ENCODE data around the gene KCNMA1.

Gene KCNMA1

GRCh38 chr10:77667426-77668324, 30.1 kb upstream of the KCNMA1 start:
- TF ChIP-seq, protein P1, sequence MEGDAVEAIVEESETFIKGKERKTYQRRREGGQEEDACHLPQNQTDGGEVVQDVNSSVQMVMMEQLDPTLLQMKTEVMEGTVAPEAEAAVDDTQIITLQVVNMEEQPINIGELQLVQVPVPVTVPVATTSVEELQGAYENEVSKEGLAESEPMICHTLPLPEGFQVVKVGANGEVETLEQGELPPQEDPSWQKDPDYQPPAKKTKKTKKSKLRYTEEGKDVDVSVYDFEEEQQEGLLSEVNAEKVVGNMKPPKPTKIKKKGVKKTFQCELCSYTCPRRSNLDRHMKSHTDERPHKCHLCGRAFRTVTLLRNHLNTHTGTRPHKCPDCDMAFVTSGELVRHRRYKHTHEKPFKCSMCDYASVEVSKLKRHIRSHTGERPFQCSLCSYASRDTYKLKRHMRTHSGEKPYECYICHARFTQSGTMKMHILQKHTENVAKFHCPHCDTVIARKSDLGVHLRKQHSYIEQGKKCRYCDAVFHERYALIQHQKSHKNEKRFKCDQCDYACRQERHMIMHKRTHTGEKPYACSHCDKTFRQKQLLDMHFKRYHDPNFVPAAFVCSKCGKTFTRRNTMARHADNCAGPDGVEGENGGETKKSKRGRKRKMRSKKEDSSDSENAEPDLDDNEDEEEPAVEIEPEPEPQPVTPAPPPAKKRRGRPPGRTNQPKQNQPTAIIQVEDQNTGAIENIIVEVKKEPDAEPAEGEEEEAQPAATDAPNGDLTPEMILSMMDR (conservative IDR thresholded peaks at IDR 0.05; ENCODE audit: low read depth, low read length) = no peak
- Histone ChIP-seq H2AFZ (ENCODE audit: low read depth) (no peak overlapping the region), H3K27me3 (ENCODE audit: insufficient read depth, low read depth) (no peaks in the 10 kb centered on the region), H3K4me2 (no peak overlapping the region), H3K79me2 (ENCODE audit: insufficient read depth, low read depth) (no peaks in the 10 kb centered on the region), H3K27ac (no peak overlapping the region), H4K20me1 (ENCODE audit: insufficient read depth) (no peaks in the 10 kb centered on the region), H3K9ac (no peak overlapping the region), H3K4me1 (ENCODE audit: low read depth, poor library complexity, severe bottlenecking) (no peaks in the 10 kb centered on the region), H3K36me3 (ENCODE audit: insufficient read depth) (no peaks in the 10 kb centered on the region), H3K4me3 (IDR thresholded peaks at IDR 0.05; ENCODE audit: insufficient read depth, low read depth, low read length) (no peak overlapping the region)

- Histone ChIP-seq H2AFZ (ENCODE audit: low read depth) (no peak overlapping the region), H3K36me3 (ENCODE audit: insufficient read depth) (no peaks in the 10 kb centered on the region), H3K27me3 (ENCODE audit: insufficient read depth, low read depth) (no peaks in the 10 kb centered on the region), H3K4me1 (ENCODE audit: low read depth, poor library complexity, severe bottlenecking) (no peaks in the 10 kb centered on the region), H3K4me3 (IDR thresholded peaks at IDR 0.05; ENCODE audit: insufficient read depth, low read depth, low read length) (no peak overlapping the region), H3K27ac (no peak overlapping the region), H3K4me2 (no peak overlapping the region), H4K20me1 (ENCODE audit: insufficient read depth) (no peaks in the 10 kb centered on the region), H3K79me2 (ENCODE audit: insufficient read depth, low read depth) (no peaks in the 10 kb centered on the region), H3K9ac (no peak overlapping the region)
- TF ChIP-seq, protein P1 (conservative IDR thresholded peaks at IDR 0.05; ENCODE audit: low read depth, low read length) = no peak
Observed at GRCh38 chr10:77666821-77667220, 29.2 kb upstream of the KCNMA1 start.

GRCh38 chr10:77664696-77665095, 27.1 kb upstream of the KCNMA1 start:
- TF ChIP-seq, protein P1 (conservative IDR thresholded peaks at IDR 0.05; ENCODE audit: low read depth, low read length) = no peak
- no peaks in the 10 kb centered on the region for H3K36me3 ChIP-seq (ENCODE audit: insufficient read depth)
- H3K27me3 ChIP-seq (ENCODE audit: insufficient read depth, low read depth) = no peaks in the 10 kb centered on the region
- no peaks in the 10 kb centered on the region for H4K20me1 ChIP-seq (ENCODE audit: insufficient read depth)
- H3K4me3 ChIP-seq (IDR thresholded peaks at IDR 0.05; ENCODE audit: insufficient read depth, low read depth, low read length) = no peak overlapping the region
- H3K9ac ChIP-seq = no peak overlapping the region
- H3K79me2 ChIP-seq (ENCODE audit: insufficient read depth, low read depth) = no peaks in the 10 kb centered on the region
- H3K4me2 ChIP-seq = no peak overlapping the region
- no peaks in the 10 kb centered on the region for H3K4me1 ChIP-seq (ENCODE audit: low read depth, poor library complexity, severe bottlenecking)
- no peak overlapping the region for H3K27ac ChIP-seq
- no peak overlapping the region for H2AFZ ChIP-seq (ENCODE audit: low read depth)

DNA sequence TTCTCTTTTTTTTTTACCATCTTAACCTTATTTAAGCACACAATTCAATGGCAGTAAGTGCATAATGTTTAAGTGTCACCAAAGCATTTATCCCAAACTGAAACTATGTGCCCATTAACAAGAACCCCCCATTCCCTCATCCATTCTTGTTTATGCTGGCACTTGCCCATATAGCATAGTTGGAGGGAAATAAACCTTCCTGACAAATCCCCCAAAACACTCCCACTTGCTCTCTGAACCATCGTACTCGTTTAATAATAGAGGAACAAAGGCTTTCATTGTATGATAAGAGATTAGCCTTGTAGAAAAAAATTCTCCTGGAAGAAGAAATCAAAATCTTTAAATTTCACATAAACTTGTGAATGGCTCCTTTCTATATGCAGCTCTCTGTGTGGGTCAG, 26.4 kb upstream of the KCNMA1 start:
- TF ChIP-seq, protein P1 (conservative IDR thresholded peaks at IDR 0.05; ENCODE audit: low read depth, low read length) = no peak
- Histone ChIP-seq H3K27ac (no peak overlapping the region), H3K4me1 (ENCODE audit: low read depth, poor library complexity, severe bottlenecking) (no peaks in the 10 kb centered on the region), H3K27me3 (ENCODE audit: insufficient read depth, low read depth) (no peaks in the 10 kb centered on the region), H3K9ac (no peak overlapping the region), H2AFZ (ENCODE audit: low read depth) (no peak overlapping the region), H3K36me3 (ENCODE audit: insufficient read depth) (no peaks in the 10 kb centered on the region), H4K20me1 (ENCODE audit: insufficient read depth) (no peaks in the 10 kb centered on the region), H3K4me2 (no peak overlapping the region), H3K4me3 (IDR thresholded peaks at IDR 0.05; ENCODE audit: insufficient read depth, low read depth, low read length) (no peak overlapping the region), H3K79me2 (ENCODE audit: insufficient read depth, low read depth) (no peaks in the 10 kb centered on the region)

Data from KMS-11 (cell line).